Chondrocyte (in vitro differentiated cells): ENCODE measurements around the gene FIBCD1. TPM values are rescaled to one million over a fixed set of nuclear protein-coding genes. Genes with fewer than 3 reads are reported as not detected.
A peak's percentile ranks its signal among the peaks of the same experiment; 100 is the strongest.

ENCODE experiments used
- DNase-seq: peaks from one replicate; pipeline ENCODE4 v3.0.0; 2021; ENCODE audit warnings: mixed read lengths, low spot score
- H3K27ac Mint-ChIP-seq: one replicate; pipeline ENCODE4 v1.8.0; 2021; ENCODE audit warnings: mild to moderate bottlenecking, moderate library complexity, mixed read lengths; ENCODE audit not compliant: unreplicated experiment
- H3K27me3 Mint-ChIP-seq: 2 replicates; pipeline ENCODE4 v1.8.0; 2021; ENCODE audit warnings: low read depth, mixed read lengths
- H3K36me3 Mint-ChIP-seq: 2 replicates; pipeline ENCODE4 v1.8.0; 2021; ENCODE audit warnings: low read depth, mixed read lengths
- H3K4me1 Mint-ChIP-seq: 2 replicates; pipeline ENCODE4 v1.8.0; 2021; ENCODE audit warnings: low read depth, mild to moderate bottlenecking, mixed read lengths
- H3K4me3 Mint-ChIP-seq: one replicate; pipeline ENCODE4 v1.8.0; 2021; ENCODE audit warnings: mild to moderate bottlenecking, moderate library complexity, mixed read lengths; ENCODE audit not compliant: unreplicated experiment
- H3K9me3 Mint-ChIP-seq: 2 replicates; pipeline ENCODE4 v1.8.0; 2021; ENCODE audit warnings: low read depth, mixed read lengths
- CTCF ChIP-seq: fragments of 200-600 bp; sonication (generic); IDR thresholded peaks from 2 replicates; pipeline ENCODE4 v1.5.0; 2021; ENCODE audit warnings: antibody characterized with exemption, mild to moderate bottlenecking, moderate library complexity
- total RNA-seq: library from RNA; stranded (reverse); gene quantifications from 3 replicates; pipeline ENCODE4 v1.2.1, GENCODE V29; 2021

The FIBCD1 gene
- total RNA-seq, 1 donor from 2014 or later: 8.3 TPM

GRCh38 chr9:130896233-130897014 is 42.6 kb downstream of the FIBCD1 start, which contains the start of gene QRFP:
QRFP (minus strand) TSS chr9:130896812; CDS start chr9:130893838, 2,974 bp downstream.
- Mint-ChIP-seq H3K27me3 (no peaks in the 10 kb centered on the region), H3K4me3 (no peak within 1 kb of the TSS), H3K36me3 (peaks cover 10% of the 10 kb centered on the region), H3K27ac (no peak within 1 kb of the TSS), H3K4me1 (no peaks in the 10 kb centered on the region), H3K9me3 (no peaks in the 10 kb centered on the region)
- no peak for DNase-seq
- no peak for TF ChIP-seq CTCF

DNA sequence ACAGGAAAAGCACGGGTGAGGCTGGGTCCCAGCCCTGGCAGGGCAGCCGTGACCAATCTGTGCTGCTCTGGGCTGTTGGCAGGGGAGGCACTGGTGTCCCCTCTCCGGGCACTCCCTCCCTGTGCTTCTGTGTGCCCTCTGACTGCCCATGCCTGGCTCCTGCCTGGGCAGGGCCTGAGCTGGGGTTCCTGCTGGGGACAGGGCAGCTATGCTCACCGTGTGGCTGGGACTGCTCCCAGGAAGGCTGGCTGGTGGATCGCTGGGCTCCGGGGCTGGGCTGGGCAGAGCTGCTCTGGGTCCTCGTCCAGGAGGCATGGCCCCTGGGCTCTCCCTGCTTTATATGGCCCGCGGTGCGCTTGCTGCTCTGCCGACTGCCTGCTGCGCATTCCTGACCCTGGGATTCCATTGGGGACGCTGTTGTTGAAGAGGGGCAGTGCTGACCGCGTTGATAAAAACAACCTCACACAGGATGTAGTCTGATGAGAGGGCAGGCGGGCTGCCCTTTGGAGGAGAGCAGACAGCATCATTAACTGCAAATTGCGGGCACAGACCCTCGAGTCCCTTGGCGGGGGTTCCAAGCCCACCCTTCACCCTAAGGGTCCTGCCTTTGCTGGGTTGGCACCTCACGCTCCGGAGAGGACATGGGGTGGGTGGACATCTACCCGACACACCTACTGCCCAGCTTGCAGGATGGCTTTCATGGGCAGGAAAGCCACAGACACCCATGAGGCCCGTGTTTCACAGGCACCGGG is 43.4 kb downstream of the FIBCD1 start:
- TF ChIP-seq CTCF: no peak
- peak; percentile 74 for DNase-seq
- no peak overlapping the region for H3K27ac Mint-ChIP-seq
- no peaks in the 10 kb centered on the region for H3K4me1 Mint-ChIP-seq
- no peak overlapping the region for H3K4me3 Mint-ChIP-seq
- no peaks in the 10 kb centered on the region for H3K27me3 Mint-ChIP-seq
- no peaks in the 10 kb centered on the region for H3K9me3 Mint-ChIP-seq
- H3K36me3 Mint-ChIP-seq: peaks cover 10% of the 10 kb centered on the region

DNA sequence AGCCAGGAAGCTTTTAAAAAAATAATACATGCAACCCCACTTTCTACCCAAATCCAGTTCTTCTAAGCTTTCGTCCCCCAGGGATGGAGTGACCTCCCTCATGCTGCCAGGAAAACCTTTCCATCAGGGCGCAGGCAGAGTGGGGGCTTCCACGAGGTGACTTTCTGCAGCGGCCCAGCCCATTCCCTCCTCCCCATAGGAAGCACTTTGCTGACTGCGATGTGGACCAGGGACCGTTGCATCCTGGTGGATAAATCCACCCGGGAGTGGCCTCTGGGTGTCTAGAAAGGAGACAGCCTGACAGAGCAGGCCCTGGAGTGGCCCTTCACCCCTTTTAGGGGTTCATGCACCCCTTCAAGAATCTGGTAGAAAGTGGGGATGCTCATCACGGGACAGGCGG is 44.0 kb downstream of the FIBCD1 start:
- H3K27me3 Mint-ChIP-seq: no peaks in the 10 kb centered on the region
- H3K36me3 Mint-ChIP-seq: peaks cover 10% of the 10 kb centered on the region
- H3K4me3 Mint-ChIP-seq: no peak overlapping the region
- DNase-seq: no peak
- no peak overlapping the region for H3K27ac Mint-ChIP-seq
- H3K4me1 Mint-ChIP-seq: no peaks in the 10 kb centered on the region
- no peak for TF ChIP-seq CTCF
- no peaks in the 10 kb centered on the region for H3K9me3 Mint-ChIP-seq

GRCh38 chr9:130894546-130894945 is 44.5 kb downstream of the FIBCD1 start:
- peaks cover 10% of the 10 kb centered on the region for H3K36me3 Mint-ChIP-seq

More at GRCh38 chr9:130894546-130894945, 44.5 kb downstream of the FIBCD1 start:
- no peaks in the 10 kb centered on the region for H3K4me1 Mint-ChIP-seq
- H3K27ac Mint-ChIP-seq: no peak overlapping the region
- H3K4me3 Mint-ChIP-seq: no peak overlapping the region
- no peaks in the 10 kb centered on the region for H3K27me3 Mint-ChIP-seq
- DNase-seq: no peak
- no peak for TF ChIP-seq CTCF
- no peaks in the 10 kb centered on the region for H3K9me3 Mint-ChIP-seq
